Stimulated activated CD4-positive, alpha-beta T cell treated with anti-CD3 and anti-CD28 coated beads, Interleukin-12 subunit alpha, Interleukin-12 subunit beta, amount 100 ng/mL, for 48 hours (primary cell): ENCODE data around the gene PLCB1.

Experiments used
- DNase-seq, 3 donors: peaks; one replicate each; pipeline ENCODE4 v3.0.0-alpha.2; 2020; ENCODE audit warnings: low read depth in 2 of 3, low spot score in 1 of 3

The PLCB1 gene

GRCh38 chr20:8527998-8528723, 396.1 kb downstream of the PLCB1 start:
- no peak for DNase-seq

GRCh38 chr20:8530022-8530421, 398.0 kb downstream of the PLCB1 start:
- DNase-seq = no peak

- DNase-seq = no peak
These were observed 400.1 kb downstream of the PLCB1 start for GRCh38 chr20:8532169-8532568.

GRCh38 chr20:8534368-8535160, 402.5 kb downstream of the PLCB1 start:
- DNase-seq = no peak

- no peak for DNase-seq
These were observed 403.6 kb downstream of the PLCB1 start for GRCh38 chr20:8535403-8536261.

GRCh38 chr20:8536262-8536618, 404.2 kb downstream of the PLCB1 start:
- no peak for DNase-seq

- no peak for DNase-seq
These were observed 408.4 kb downstream of the PLCB1 start for GRCh38 chr20:8540466-8540865.

- DNase-seq = no peak
These were observed 410.0 kb downstream of the PLCB1 start for GRCh38 chr20:8542110-8542486.

- DNase-seq = no peak
These were observed 413.1 kb downstream of the PLCB1 start for GRCh38 chr20:8545212-8545611.

- DNase-seq = no peak
These were observed 415.1 kb downstream of the PLCB1 start for GRCh38 chr20:8547035-8547650.

GRCh38 chr20:8547968-8548588, 416.0 kb downstream of the PLCB1 start:
- DNase-seq = no peak

GRCh38 chr20:8549192-8549591, 417.1 kb downstream of the PLCB1 start:
- no peak for DNase-seq

GRCh38 chr20:8557711-8558110, 425.6 kb downstream of the PLCB1 start:
- no peak for DNase-seq

GRCh38 chr20:8562356-8562755, 430.3 kb downstream of the PLCB1 start:
- no peak for DNase-seq

- no peak for DNase-seq
These were observed 436.0 kb downstream of the PLCB1 start for GRCh38 chr20:8568075-8568474.

GRCh38 chr20:8569766-8570165, 437.7 kb downstream of the PLCB1 start:
- DNase-seq = no peak

GRCh38 chr20:8571611-8572010, 439.5 kb downstream of the PLCB1 start:
- no peak for DNase-seq

GRCh38 chr20:8573686-8574085, 441.6 kb downstream of the PLCB1 start:
- DNase-seq = no peak

- no peak for DNase-seq
These were observed 443.0 kb downstream of the PLCB1 start for GRCh38 chr20:8575114-8575513.

- DNase-seq = no peak
These were observed 446.2 kb downstream of the PLCB1 start for GRCh38 chr20:8578161-8578865.
